GM18499 (cell line): ENCODE results near the gene SMTN.

Source experiments
- ATAC-seq: cut with Tn5 transposase; IDR thresholded peaks from one replicate; pipeline ENCODE4 v1.9.1; 2021; ENCODE audit warnings: moderate number of reproducible peaks; ENCODE audit not compliant: insufficient read depth, unreplicated experiment

SMTN gene

GRCh38 chr22:31143537-31143936, 62.4 kb downstream of the SMTN start:
- ATAC-seq, result no peak

GRCh38 chr22:31144223-31144622, 63.1 kb downstream of the SMTN start:
- no peak for ATAC-seq

GRCh38 chr22:31148488-31148887, 67.4 kb downstream of the SMTN start:
- ATAC-seq, result no peak

- ATAC-seq, result no peak
Measured at GRCh38 chr22:31148953-31149627, 68.0 kb downstream of the SMTN start.

- no peak for ATAC-seq
Measured at GRCh38 chr22:31150615-31151014, 69.5 kb downstream of the SMTN start.

- ATAC-seq, result no peak
Measured at GRCh38 chr22:31151872-31152271, 70.8 kb downstream of the SMTN start.

GRCh38 chr22:31153357-31153756, 72.2 kb downstream of the SMTN start:
- no peak for ATAC-seq
